Left ventricle myocardium inferior (tissue), 1 donor: Measurements from ENCODE around the gene PARK7. TPM values are rescaled to one million over a fixed set of nuclear protein-coding genes. Genes with fewer than 3 reads are reported as not detected.
A peak's percentile ranks its signal among the peaks of the same experiment; 100 is the strongest.

Experiments used
- DNase-seq: peaks from one replicate; pipeline ENCODE4 v3.0.0-alpha.2; 2020
- H3K27ac ChIP-seq: fragments of 200-600 bp; replicated peaks from 2 replicates; pipeline ENCODE4 v1.8.0; 2021
- H3K27me3 ChIP-seq: fragments of 200-600 bp; 2 replicates; pipeline ENCODE4 v1.8.0; 2021; ENCODE audit warnings: low read depth
- H3K36me3 ChIP-seq: fragments of 200-600 bp; 2 replicates; pipeline ENCODE4 v1.8.0; 2021
- H3K4me1 ChIP-seq: fragments of 200-600 bp; 2 replicates; pipeline ENCODE4 v1.8.0; 2021
- H3K4me3 ChIP-seq: fragments of 200-600 bp; 2 replicates; pipeline ENCODE4 v1.8.0; 2021; ENCODE audit warnings: mild to moderate bottlenecking, moderate library complexity
- H3K9me3 ChIP-seq: fragments of 200-600 bp; replicated peaks from 2 replicates; pipeline ENCODE4 v1.8.0; 2021
- intact Hi-C: fragments of 100-400 bp; cut with micrococcal nuclease; formaldehyde crosslinking; loops from one replicate; pipeline ENCODE4 v1.11.0; 2022
- total RNA-seq: library from RNA; stranded (reverse); fragmentation: NEBNext Ultra II Directional; extraction: Animal tissue kit (Norgen Biotek cat#: 25700); gene quantifications from one replicate; pipeline ENCODE4 v1.2.1, GENCODE V29; 2021
- TF ChIP-seq, protein P1 (sequence below): fragments of 200-600 bp; IDR thresholded peaks from 2 replicates; pipeline ENCODE4 v1.8.0; 2021; ENCODE audit warnings: antibody characterized with exemption, mild to moderate bottlenecking, borderline replicate concordance
- donor health status: DM: no; HTN: yes; CAD: no; lungs with severe emphysema.

The PARK7 gene
- total RNA-seq, 1 donor from 2014 or later, result 329 TPM

DNA sequence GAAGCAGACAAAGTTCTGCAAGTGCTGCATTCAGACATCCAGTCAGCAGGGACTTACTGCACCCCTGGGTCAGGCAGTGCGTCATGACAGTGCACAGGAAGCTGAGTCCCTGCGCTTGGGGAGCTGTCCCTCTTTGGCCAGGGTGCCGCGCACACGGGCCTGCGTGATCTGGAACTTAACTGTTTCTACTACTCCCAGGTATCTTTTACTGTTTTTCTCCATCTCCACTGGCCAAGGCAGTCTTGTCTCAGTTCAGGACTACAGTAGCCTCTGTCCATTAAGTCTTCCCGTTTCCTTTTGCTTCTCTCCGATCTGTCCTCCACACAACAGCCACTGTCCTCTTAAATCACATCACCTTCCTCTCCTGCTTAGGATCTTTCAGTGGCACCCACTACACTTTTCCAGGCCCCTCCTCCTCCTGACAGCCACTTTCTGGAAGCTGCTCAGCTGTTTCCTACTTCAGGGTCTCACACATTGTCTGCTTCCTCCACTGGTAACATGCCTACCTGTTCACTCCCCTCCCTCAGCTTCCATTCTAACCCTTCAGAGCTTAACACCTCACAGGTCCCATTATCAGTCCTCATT lies 48.7 kb downstream of the PARK7 start:
- Histone ChIP-seq H3K27ac (peak overlapping the region; percentile 39), H3K36me3 (peaks cover 38% of the 10 kb centered on the region), H3K4me1 (peaks cover 25% of the 10 kb centered on the region), H3K27me3 (no peaks in the 10 kb centered on the region), H3K4me3 (no peak overlapping the region), H3K9me3 (no peaks in the 10 kb centered on the region)
- intact Hi-C loops, result no loop called here
- DNase-seq, result peak; percentile 42
- TF ChIP-seq, protein P1, sequence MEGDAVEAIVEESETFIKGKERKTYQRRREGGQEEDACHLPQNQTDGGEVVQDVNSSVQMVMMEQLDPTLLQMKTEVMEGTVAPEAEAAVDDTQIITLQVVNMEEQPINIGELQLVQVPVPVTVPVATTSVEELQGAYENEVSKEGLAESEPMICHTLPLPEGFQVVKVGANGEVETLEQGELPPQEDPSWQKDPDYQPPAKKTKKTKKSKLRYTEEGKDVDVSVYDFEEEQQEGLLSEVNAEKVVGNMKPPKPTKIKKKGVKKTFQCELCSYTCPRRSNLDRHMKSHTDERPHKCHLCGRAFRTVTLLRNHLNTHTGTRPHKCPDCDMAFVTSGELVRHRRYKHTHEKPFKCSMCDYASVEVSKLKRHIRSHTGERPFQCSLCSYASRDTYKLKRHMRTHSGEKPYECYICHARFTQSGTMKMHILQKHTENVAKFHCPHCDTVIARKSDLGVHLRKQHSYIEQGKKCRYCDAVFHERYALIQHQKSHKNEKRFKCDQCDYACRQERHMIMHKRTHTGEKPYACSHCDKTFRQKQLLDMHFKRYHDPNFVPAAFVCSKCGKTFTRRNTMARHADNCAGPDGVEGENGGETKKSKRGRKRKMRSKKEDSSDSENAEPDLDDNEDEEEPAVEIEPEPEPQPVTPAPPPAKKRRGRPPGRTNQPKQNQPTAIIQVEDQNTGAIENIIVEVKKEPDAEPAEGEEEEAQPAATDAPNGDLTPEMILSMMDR, result no peak

DNA sequence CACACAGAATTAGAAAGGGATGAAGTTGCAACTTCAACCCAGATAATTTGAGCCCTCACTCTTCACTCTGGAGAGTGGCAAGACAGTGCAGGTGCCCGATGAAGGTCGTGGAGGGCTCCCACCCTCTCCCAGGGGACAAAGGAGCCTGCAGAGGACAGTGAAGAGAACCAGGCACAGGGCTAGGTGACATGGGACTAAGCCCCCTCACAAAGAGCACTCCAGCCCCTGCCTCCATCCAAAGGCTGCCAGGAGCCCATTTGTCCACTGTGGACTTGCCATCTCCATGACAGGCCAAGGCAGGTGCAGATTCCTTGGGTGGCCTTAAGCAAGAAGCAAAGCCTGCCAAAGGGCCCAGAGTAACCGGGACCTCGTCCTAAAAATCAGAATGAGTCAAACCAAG lies 49.5 kb downstream of the PARK7 start:
- H3K27me3 ChIP-seq, result no peaks in the 10 kb centered on the region
- H3K4me1 ChIP-seq, result peaks cover 25% of the 10 kb centered on the region
- H3K27ac ChIP-seq, result no peak overlapping the region
- TF ChIP-seq, protein P1, result no peak
- H3K4me3 ChIP-seq, result no peak overlapping the region
- H3K9me3 ChIP-seq, result no peaks in the 10 kb centered on the region
- DNase-seq, result no peak
- peaks cover 38% of the 10 kb centered on the region for H3K36me3 ChIP-seq
- intact Hi-C loops, result no loop called here

DNA sequence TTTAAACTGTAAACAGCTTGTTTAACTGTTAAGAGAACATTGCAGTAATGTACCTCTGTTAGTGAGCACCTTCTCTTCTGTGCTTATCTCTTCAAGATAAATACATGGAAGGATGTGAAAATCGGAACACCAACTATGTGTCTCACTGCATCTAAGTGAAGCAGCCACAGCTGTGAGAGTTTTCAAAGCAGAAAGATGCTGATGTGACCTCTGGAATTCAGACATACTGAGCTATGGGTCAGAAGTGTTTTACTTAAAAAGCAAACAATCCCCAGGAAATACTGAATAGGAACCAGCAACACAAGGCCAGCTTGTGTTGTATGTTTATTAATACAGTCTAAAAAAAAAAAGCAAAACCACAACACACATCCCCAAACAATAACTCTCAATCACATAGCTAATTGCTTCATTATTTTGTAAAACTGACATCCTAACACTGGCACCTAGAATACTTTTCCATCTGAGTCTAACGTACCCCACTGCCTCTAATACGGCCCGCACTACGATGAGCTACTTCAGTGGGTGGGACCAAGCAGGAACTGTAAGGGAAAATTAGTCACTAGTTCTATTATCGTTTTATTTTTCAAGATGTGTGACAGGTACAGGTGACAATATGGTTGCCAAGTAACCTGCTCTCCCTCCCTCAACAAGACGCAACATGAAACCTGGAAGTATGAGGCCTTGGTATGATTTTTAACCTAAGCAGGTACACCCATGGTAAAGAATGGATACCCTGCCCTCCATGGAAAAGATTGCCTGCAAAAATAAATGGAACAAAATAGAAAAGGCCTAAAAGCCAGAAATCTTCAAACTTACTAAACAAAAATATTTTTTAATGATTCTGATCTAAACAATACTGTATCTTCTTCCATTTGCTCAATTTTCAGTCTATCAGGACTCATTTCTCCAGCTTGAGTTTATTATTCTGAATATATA lies 50.7 kb downstream of the PARK7 start:
- Histone ChIP-seq H3K4me1 (peaks cover 30% of the 10 kb centered on the region), H3K36me3 (peaks cover 38% of the 10 kb centered on the region), H3K27ac (no peak overlapping the region), H3K9me3 (no peaks in the 10 kb centered on the region), H3K4me3 (no peak overlapping the region), H3K27me3 (no peaks in the 10 kb centered on the region)
- intact Hi-C loops, result no loop called here
- no peak for DNase-seq
- TF ChIP-seq, protein P1, result no peak

DNA sequence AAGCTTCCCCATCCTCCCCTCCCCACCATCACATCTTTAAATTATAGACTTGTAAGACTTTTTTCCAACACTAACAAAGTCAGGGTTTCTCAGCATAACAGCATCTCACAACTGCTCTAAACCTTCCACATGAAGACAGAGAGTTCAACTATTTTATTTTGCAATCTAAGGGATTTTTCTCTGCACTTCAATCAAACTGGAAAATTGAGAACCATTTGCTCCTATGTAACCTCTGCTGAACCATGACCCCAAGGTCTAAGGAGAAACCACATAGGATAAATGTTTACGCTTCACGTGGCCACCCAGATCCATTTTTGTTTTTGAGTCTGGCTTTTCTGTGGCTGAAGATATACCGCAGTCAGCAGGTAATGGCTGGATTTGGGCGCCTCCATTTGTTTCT lies 51.4 kb downstream of the PARK7 start:
- H3K27ac ChIP-seq, result no peak overlapping the region

DNA sequence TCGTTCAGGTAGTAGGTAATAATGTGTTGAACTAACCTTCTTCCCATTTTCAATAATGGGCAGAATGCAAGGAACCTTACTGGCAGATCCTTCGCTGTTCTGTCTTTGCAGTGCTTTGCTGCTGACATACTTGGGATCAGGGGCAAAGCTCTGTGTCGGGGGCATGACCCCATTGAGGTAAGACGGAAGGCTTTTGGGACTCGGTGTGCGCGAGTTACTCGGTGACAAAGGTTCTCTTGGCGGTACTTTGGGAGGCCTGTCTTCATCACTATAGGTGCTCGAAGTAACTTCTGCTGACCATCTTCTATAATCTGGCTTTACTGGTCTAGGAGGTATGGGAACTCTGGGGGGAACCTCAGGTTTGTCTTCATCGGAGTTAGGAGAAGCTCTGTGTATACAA lies 51.9 kb downstream of the PARK7 start:
- Histone ChIP-seq H3K4me3 (no peak overlapping the region), H3K36me3 (peaks cover 38% of the 10 kb centered on the region), H3K4me1 (peaks cover 42% of the 10 kb centered on the region), H3K9me3 (no peaks in the 10 kb centered on the region), H3K27ac (peak overlapping the region; percentile 72), H3K27me3 (no peaks in the 10 kb centered on the region)
- TF ChIP-seq, protein P1, result no peak
- intact Hi-C loops, result no loop called here
- DNase-seq, result no peak

More for the DNA sequence above, 51.4 kb downstream of the PARK7 start:
- no peak overlapping the region for H3K4me3 ChIP-seq
- TF ChIP-seq, protein P1, result no peak
- H3K36me3 ChIP-seq, result peaks cover 38% of the 10 kb centered on the region
- DNase-seq, result no peak
- H3K9me3 ChIP-seq, result no peaks in the 10 kb centered on the region
- intact Hi-C loops, result no loop called here
- no peaks in the 10 kb centered on the region for H3K27me3 ChIP-seq
- peaks cover 38% of the 10 kb centered on the region for H3K4me1 ChIP-seq
